MM.1S (cell line): Measurements from ENCODE around the gene COPB2.

Experiments used
- DNase-seq: peaks from one replicate; pipeline ENCODE4 v3.0.0-alpha.2; 2015
- H2AFZ ChIP-seq: fragments of 300-600 bp; sonication (generic); 2 replicates; pipeline ENCODE4 v1.6.0; 2016; ENCODE audit warnings: antibody characterized with exemption, low read length
- H3F3A ChIP-seq: fragments of 300-600 bp; sonication (generic); 2 replicates; pipeline ENCODE4 v1.6.1; 2016; ENCODE audit warnings: mild to moderate bottlenecking, antibody characterized with exemption, low read length, moderate library complexity, mixed read lengths; ENCODE audit not compliant: insufficient read depth
- H3K27ac ChIP-seq: fragments of 300-600 bp; sonication (generic); 2 replicates; pipeline ENCODE4 v1.5.1; 2016; ENCODE audit warnings: mild to moderate bottlenecking, low read length
- H3K27me3 ChIP-seq: fragments of 300-600 bp; sonication (generic); replicated peaks from 2 replicates; pipeline ENCODE4 v1.6.0; 2016; ENCODE audit warnings: low read length; ENCODE audit not compliant: insufficient read depth
- H3K36me3 ChIP-seq: fragments of 300-600 bp; sonication (generic); replicated peaks from 2 replicates; pipeline ENCODE4 v1.6.1; 2016; ENCODE audit warnings: mild to moderate bottlenecking, low read length, mixed read lengths; ENCODE audit not compliant: insufficient read depth
- H3K4me1 ChIP-seq: fragments of 300-600 bp; sonication (generic); 2 replicates; pipeline ENCODE4 v1.6.1; 2016; ENCODE audit warnings: low read length, mixed read lengths
- H3K4me2 ChIP-seq: fragments of 300-600 bp; sonication (generic); 2 replicates; pipeline ENCODE4 v1.6.0; 2016; ENCODE audit warnings: low read depth, low read length
- H3K4me3 ChIP-seq: fragments of 300-600 bp; sonication (generic); 2 replicates; pipeline ENCODE4 v1.5.1; 2016; ENCODE audit warnings: low read length, mixed read lengths
- H3K79me2 ChIP-seq: fragments of 300-600 bp; sonication (generic); 2 replicates; pipeline ENCODE4 v1.6.1; 2016; ENCODE audit warnings: mixed run types, low read length, mixed read lengths
- H3K9ac ChIP-seq: fragments of 300-600 bp; sonication (generic); 2 replicates; pipeline ENCODE4 v1.6.1; 2016; ENCODE audit warnings: low read length, mixed read lengths
- H3K9me2 ChIP-seq: fragments of 300-600 bp; sonication (generic); replicated peaks from 2 replicates; pipeline ENCODE4 v1.6.1; 2016; ENCODE audit warnings: mild to moderate bottlenecking, low read length, mixed read lengths; ENCODE audit not compliant: insufficient read depth
- H3K9me3 ChIP-seq: fragments of 300-600 bp; sonication (generic); replicated peaks from 2 replicates; pipeline ENCODE4 v1.6.1; 2016; ENCODE audit warnings: mild to moderate bottlenecking, low read length, mixed read lengths; ENCODE audit not compliant: insufficient read depth
- H4K20me1 ChIP-seq: fragments of 300-600 bp; sonication (generic); 2 replicates; pipeline ENCODE4 v1.6.1; 2016; ENCODE audit warnings: mild to moderate bottlenecking, low read length, moderate library complexity, mixed read lengths; ENCODE audit not compliant: insufficient read depth
- CTCF ChIP-seq: fragments of 300-600 bp; sonication (generic); IDR thresholded peaks from 2 replicates; pipeline ENCODE4 v1.5.1; 2016; ENCODE audit warnings: antibody characterized with exemption, low read length, mixed read lengths
- EZH2 ChIP-seq: fragments of 300-600 bp; sonication (generic); optimal IDR thresholded peaks from 2 replicates; pipeline ENCODE3; 2017; ENCODE audit warnings: low read depth, mild to moderate bottlenecking, antibody characterized with exemption, low read length, mixed read lengths
- EZH2phosphoT487 ChIP-seq: fragments of 300-600 bp; sonication (generic); IDR thresholded peaks from 2 replicates; pipeline ENCODE4 v1.6.1; 2018; ENCODE audit warnings: antibody characterized with exemption, low read length

The COPB2 gene

DNA sequence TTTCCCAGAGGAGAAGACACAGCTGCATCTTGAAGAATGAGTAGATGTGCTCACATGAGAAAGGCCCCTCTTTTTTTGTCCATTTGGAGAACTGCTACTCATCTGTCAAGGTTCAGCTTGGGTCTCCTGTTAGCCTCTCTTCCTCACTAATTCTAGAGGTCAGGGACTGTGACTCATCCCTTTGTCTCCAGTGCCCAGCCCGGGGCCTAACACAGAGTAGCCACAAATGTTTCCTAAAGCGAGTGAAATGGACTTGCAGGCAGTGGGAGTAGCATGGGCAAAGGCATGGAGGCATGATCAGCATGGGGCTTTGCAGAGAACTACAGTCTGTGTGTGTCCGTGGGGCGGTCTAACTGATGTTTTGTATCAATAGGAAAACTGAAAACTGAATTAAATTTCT is 79.6 kb downstream of the COPB2 start:
- Histone ChIP-seq H3K9me3 (no peaks in the 10 kb centered on the region), H2AFZ (no peak overlapping the region), H3K27ac (no peak overlapping the region), H3K4me3 (no peak overlapping the region), H3K27me3 (no peaks in the 10 kb centered on the region), H3F3A (no peaks in the 10 kb centered on the region), H3K36me3 (no peaks in the 10 kb centered on the region), H4K20me1 (no peaks in the 10 kb centered on the region), H3K4me1 (no peaks in the 10 kb centered on the region), H3K79me2 (no peaks in the 10 kb centered on the region), H3K9ac (no peak overlapping the region), H3K4me2 (no peak overlapping the region), H3K9me2 (no peaks in the 10 kb centered on the region)
- TF ChIP-seq CTCF (no peak), EZH2phosphoT487 (no peak), EZH2 (no peak)
- DNase-seq: no peak

GRCh38 chr3:139309061-139309591 is 80.3 kb downstream of the COPB2 start:
- Histone ChIP-seq H3K9ac (no peak overlapping the region), H3K4me1 (no peaks in the 10 kb centered on the region)

DNA sequence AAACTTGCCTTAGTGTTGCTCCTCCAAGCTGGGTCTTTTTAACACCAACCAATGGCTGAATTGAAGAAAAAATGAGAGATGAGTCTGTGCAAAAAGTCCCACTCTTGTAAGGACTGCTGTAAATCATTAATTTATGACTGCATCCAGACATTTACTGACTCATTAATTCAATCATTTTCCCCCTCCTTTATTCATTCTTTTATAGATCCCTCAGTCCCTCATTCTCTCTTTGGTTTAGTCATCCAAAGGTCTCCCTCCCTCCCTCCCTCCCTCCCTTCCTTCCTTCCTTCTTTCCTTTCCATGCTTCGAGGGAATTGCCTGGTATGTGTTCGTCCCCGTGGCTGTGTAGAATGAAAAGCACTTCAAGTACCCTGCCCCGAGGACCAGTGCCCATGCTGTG is 80.9 kb downstream of the COPB2 start:
- no peak for DNase-seq
- Histone ChIP-seq H4K20me1 (no peaks in the 10 kb centered on the region), H3K36me3 (no peaks in the 10 kb centered on the region), H3K4me2 (no peak overlapping the region), H3K27me3 (no peaks in the 10 kb centered on the region), H3F3A (no peaks in the 10 kb centered on the region), H3K9me3 (no peaks in the 10 kb centered on the region), H3K4me3 (no peak overlapping the region), H2AFZ (no peak overlapping the region), H3K9me2 (no peaks in the 10 kb centered on the region), H3K79me2 (no peaks in the 10 kb centered on the region), H3K9ac (no peak overlapping the region), H3K4me1 (no peaks in the 10 kb centered on the region), H3K27ac (no peak overlapping the region)
- TF ChIP-seq CTCF (no peak), EZH2phosphoT487 (no peak), EZH2 (no peak)

More at GRCh38 chr3:139309061-139309591, 80.3 kb downstream of the COPB2 start:
- Histone ChIP-seq H3K9me2 (no peaks in the 10 kb centered on the region), H4K20me1 (no peaks in the 10 kb centered on the region), H3K27me3 (no peaks in the 10 kb centered on the region), H3K4me2 (no peak overlapping the region), H3K36me3 (no peaks in the 10 kb centered on the region), H3F3A (no peaks in the 10 kb centered on the region), H2AFZ (no peak overlapping the region), H3K4me3 (no peak overlapping the region), H3K79me2 (no peaks in the 10 kb centered on the region), H3K9me3 (no peaks in the 10 kb centered on the region), H3K27ac (no peak overlapping the region)
- no peak for DNase-seq
- no peak for TF ChIP-seq EZH2phosphoT487
- no peak for TF ChIP-seq CTCF
- TF ChIP-seq EZH2: no peak
